Measurements from ENCODE around the gene AGXT2.

The AGXT2 gene

GRCh38 chr5:35047785-35048404 lies at the start of gene AGXT2:
Gene AGXT2 (minus strand): TSS chr5:35047949. CDS start chr5:35047892, 57 bp downstream.
- DNase-seq: no peak

- DNase-seq: no peak
Measured at GRCh38 chr5:35096932-35097331, 49.2 kb upstream of the AGXT2 start.

- DNase-seq: no peak
Measured at GRCh38 chr5:35096216-35096615, 48.5 kb upstream of the AGXT2 start.

GRCh38 chr5:35095366-35095765 lies 47.6 kb upstream of the AGXT2 start:
- no peak for DNase-seq

GRCh38 chr5:35094948-35095347 lies 47.2 kb upstream of the AGXT2 start:
- no peak for DNase-seq

- DNase-seq: no peak
Measured at GRCh38 chr5:35092703-35093102, 45.0 kb upstream of the AGXT2 start.

- DNase-seq: no peak
Measured at GRCh38 chr5:35091704-35092103, 44.0 kb upstream of the AGXT2 start.

- DNase-seq: peak; percentile 36 to 39
Measured at GRCh38 chr5:35089334-35090314, 41.9 kb upstream of the AGXT2 start.

GRCh38 chr5:35087991-35088390 lies 40.2 kb upstream of the AGXT2 start:
- DNase-seq: no peak

- DNase-seq: no peak
Measured at GRCh38 chr5:35083150-35083549, 35.4 kb upstream of the AGXT2 start.

- DNase-seq: no peak
Measured at GRCh38 chr5:35082530-35082929, 34.8 kb upstream of the AGXT2 start.

- no peak for DNase-seq
Measured at GRCh38 chr5:35081134-35081533, 33.4 kb upstream of the AGXT2 start.

GRCh38 chr5:35073160-35073559 lies 25.4 kb upstream of the AGXT2 start:
- DNase-seq: no peak

GRCh38 chr5:35069188-35069587 lies 21.4 kb upstream of the AGXT2 start:
- DNase-seq: no peak

- DNase-seq: no peak
Measured at GRCh38 chr5:35067985-35068384, 20.2 kb upstream of the AGXT2 start.

- DNase-seq: no peak
Measured at GRCh38 chr5:35066260-35066795, 18.6 kb upstream of the AGXT2 start.

- no peak for DNase-seq
Measured at GRCh38 chr5:35063414-35063813, 15.7 kb upstream of the AGXT2 start.

- no peak for DNase-seq
Measured at GRCh38 chr5:35061211-35061770, 13.5 kb upstream of the AGXT2 start.

GRCh38 chr5:35060236-35060635 lies 12.5 kb upstream of the AGXT2 start:
- no peak for DNase-seq

GRCh38 chr5:35059251-35059650 lies 11.5 kb upstream of the AGXT2 start:
- DNase-seq: no peak

GRCh38 chr5:35058374-35058788 lies 10.6 kb upstream of the AGXT2 start:
- DNase-seq: no peak

- DNase-seq: no peak
Measured at GRCh38 chr5:35056686-35057085, 8.9 kb upstream of the AGXT2 start.

- DNase-seq: no peak
Measured at GRCh38 chr5:35052838-35053237, 5.1 kb upstream of the AGXT2 start.

All from AML-193 (cell line).